SU-DHL-6 (cell line): ENCODE measurements around the gene SHC2.

Experiments
- H2AFZ ChIP-seq: fragments of 200-600 bp; sonication (generic); 2 replicates; pipeline ENCODE4 v1.6.1; 2014; ENCODE audit warnings: low read depth, mild to moderate bottlenecking, moderate library complexity, mixed read lengths, antibody characterized with exemption, low read length; ENCODE audit not compliant: severe bottlenecking
- H3F3A ChIP-seq: fragments of 200-600 bp; shearing (Covaris generic); 2 replicates; pipeline ENCODE4 v1.6.0; 2016; ENCODE audit warnings: antibody characterized with exemption, mild to moderate bottlenecking; ENCODE audit not compliant: insufficient read depth
- H3K27ac ChIP-seq: fragments of 200-600 bp; sonication (generic); 2 replicates; pipeline ENCODE4 v1.5.1; 2016; ENCODE audit warnings: low read depth, mild to moderate bottlenecking, low read length, moderate library complexity, mixed read lengths
- H3K27me3 ChIP-seq: fragments of 200-600 bp; sonication (generic), shearing (Covaris generic); 2 replicates; pipeline ENCODE4 v1.6.0; 2014; ENCODE audit warnings: mild to moderate bottlenecking, low read length
- H3K36me3 ChIP-seq: fragments of 200-600 bp; sonication (generic); 2 replicates; pipeline ENCODE4 v1.6.1; 2014; ENCODE audit warnings: mild to moderate bottlenecking, low read length, mixed read lengths
- H3K4me2 ChIP-seq: fragments of 300-600, 200-600 bp; shearing (Covaris generic), sonication (generic); 2 replicates; pipeline ENCODE4 v1.6.0; 2014; ENCODE audit warnings: low read length, low read depth, mild to moderate bottlenecking; ENCODE audit not compliant: poor library complexity, severe bottlenecking
- H3K4me3 ChIP-seq: fragments of 200-600 bp; sonication (generic); 2 replicates; pipeline ENCODE4 v1.5.1; 2014; ENCODE audit warnings: antibody characterized with exemption, low read length, mild to moderate bottlenecking, mixed read lengths; ENCODE audit not compliant: insufficient read depth, poor library complexity, severe bottlenecking
- H3K79me2 ChIP-seq: fragments of 200-600 bp; sonication (generic); 2 replicates; pipeline ENCODE4 v1.6.1; 2014; ENCODE audit warnings: mild to moderate bottlenecking, low read length, moderate library complexity; ENCODE audit not compliant: insufficient read depth
- H3K9ac ChIP-seq: fragments of 200-600 bp; sonication (generic); 2 replicates; pipeline ENCODE4 v1.7.0; 2014; ENCODE audit warnings: mild to moderate bottlenecking, low read length
- H3K9me2 ChIP-seq: fragments of 200-600 bp; sonication (generic); replicated peaks from 2 replicates; pipeline ENCODE4 v1.6.1; 2014; ENCODE audit warnings: low read length; ENCODE audit not compliant: insufficient read depth
- H3K9me3 ChIP-seq: fragments of 200-600 bp; sonication (generic); 2 replicates; pipeline ENCODE4 v1.6.1; 2014; ENCODE audit warnings: low read length, mixed read lengths; ENCODE audit not compliant: insufficient read depth
- H4K20me1 ChIP-seq: fragments of 200-600 bp; sonication (generic); 2 replicates; pipeline ENCODE4 v1.6.1; 2014; ENCODE audit warnings: low read depth, mild to moderate bottlenecking, antibody characterized with exemption, low read length, moderate library complexity, mixed read lengths
- CTCF ChIP-seq: fragments of 200-600 bp; sonication (generic); IDR thresholded peaks from one replicate; pipeline ENCODE4 v1.5.1; 2017; ENCODE audit warnings: antibody characterized with exemption, mild to moderate bottlenecking, low read length, moderate library complexity; ENCODE audit not compliant: insufficient read depth, poor library complexity, severe bottlenecking
- EZH2phosphoT487 ChIP-seq: fragments of 200-600 bp; sonication (generic), shearing (Covaris generic); conservative IDR thresholded peaks from 2 replicates; pipeline ENCODE4 v1.6.1; 2018; ENCODE audit warnings: mild to moderate bottlenecking, antibody characterized with exemption, low read length, moderate library complexity, mixed read lengths

SHC2 gene

GRCh38 chr19:406135-406781, 54.6 kb downstream of the SHC2 start:
- no peaks in the 10 kb centered on the region for H4K20me1 ChIP-seq
- H3K4me2 ChIP-seq = no peak overlapping the region
- no peak overlapping the region for H2AFZ ChIP-seq
- no peaks in the 10 kb centered on the region for H3K9me2 ChIP-seq
- H3K27ac ChIP-seq = no peak overlapping the region
- no peaks in the 10 kb centered on the region for H3K27me3 ChIP-seq
- H3K79me2 ChIP-seq = no peaks in the 10 kb centered on the region
- H3K36me3 ChIP-seq = no peaks in the 10 kb centered on the region
- H3K9me3 ChIP-seq = no peaks in the 10 kb centered on the region
- no peak overlapping the region for H3K4me3 ChIP-seq
- no peaks in the 10 kb centered on the region for H3F3A ChIP-seq
- TF ChIP-seq EZH2phosphoT487 = no peak
- H3K9ac ChIP-seq = no peak overlapping the region

- Histone ChIP-seq H3F3A (no peaks in the 10 kb centered on the region), H3K79me2 (no peaks in the 10 kb centered on the region), H3K4me3 (no peak overlapping the region), H4K20me1 (no peaks in the 10 kb centered on the region), H3K27ac (no peak overlapping the region), H3K27me3 (no peaks in the 10 kb centered on the region), H3K9ac (no peak overlapping the region), H3K9me3 (no peaks in the 10 kb centered on the region), H3K9me2 (no peaks in the 10 kb centered on the region), H3K4me2 (no peak overlapping the region), H3K36me3 (no peaks in the 10 kb centered on the region), H2AFZ (no peak overlapping the region)
- TF ChIP-seq CTCF (no peak), EZH2phosphoT487 (no peak)
Measured at GRCh38 chr19:405121-405965, 55.5 kb downstream of the SHC2 start.

- Histone ChIP-seq H3K27me3 (no peaks in the 10 kb centered on the region), H4K20me1 (no peaks in the 10 kb centered on the region), H2AFZ (no peak overlapping the region), H3K9me2 (no peaks in the 10 kb centered on the region), H3F3A (no peaks in the 10 kb centered on the region), H3K79me2 (no peaks in the 10 kb centered on the region), H3K36me3 (no peaks in the 10 kb centered on the region), H3K9me3 (no peaks in the 10 kb centered on the region), H3K4me3 (no peak overlapping the region), H3K9ac (no peak overlapping the region), H3K27ac (no peak overlapping the region), H3K4me2 (no peak overlapping the region)
- TF ChIP-seq CTCF (no peak), EZH2phosphoT487 (no peak)
Measured at GRCh38 chr19:403221-404027, 57.4 kb downstream of the SHC2 start.
